Small intestine (tissue), 7 donors: Measurements from ENCODE around the gene EMC1. TPM values are rescaled to one million over a fixed set of nuclear protein-coding genes. Genes with fewer than 3 reads are reported as not detected.
"Not testable (repeated sequence)": the region's sequence is repeated elsewhere in the genome, so short reads cannot be mapped to it uniquely, and the experiment has no call there.

Experiments
- DNase-seq, 2 donors: peaks; one replicate each; pipeline versions ENCODE4 v3.0.0 to v3.0.0-alpha.2; 2013
- FAIRE-seq: peaks from 2 replicates; lab custom pipeline; 2012; peaks lifted over from hg19 to GRCh38; lab: Jason Lieb, UNC
- H3K27ac ChIP-seq, 3 donors: one replicate each; pipeline ENCODE4 v1.5.1; 2013; ENCODE audit warnings: low read length in 2 of 3, mild to moderate bottlenecking in 2 of 3, control low read depth in 1 of 3, inconsistent platforms in 1 of 3, low read depth in 1 of 3, moderate library complexity in 1 of 3
- H3K27me3 ChIP-seq, 3 donors: one replicate each; pipeline ENCODE4 v1.6.1; 2013; ENCODE audit warnings: low read length in 3 of 3, inconsistent platforms in 1 of 3; ENCODE audit not compliant: control insufficient read depth in 3 of 3, insufficient read depth in 3 of 3
- H3K36me3 ChIP-seq, 3 donors: one replicate each; pipeline ENCODE4 v1.6.1; 2013; ENCODE audit warnings: low read length in 3 of 3, inconsistent platforms in 1 of 3, low read depth in 1 of 3, mild to moderate bottlenecking in 1 of 3, moderate library complexity in 1 of 3; ENCODE audit not compliant: control insufficient read depth in 3 of 3, insufficient read depth in 2 of 3
- H3K4me1 ChIP-seq, 3 donors: one replicate each; pipeline ENCODE4 v1.6.1; 2013; ENCODE audit warnings: low read length in 2 of 3, inconsistent platforms in 1 of 3, low read depth in 1 of 3, mild to moderate bottlenecking in 1 of 3, moderate library complexity in 1 of 3; ENCODE audit not compliant: control insufficient read depth in 3 of 3, insufficient read depth in 2 of 3
- H3K4me3 ChIP-seq, 3 donors: one replicate each; pipeline ENCODE4 v1.5.1; 2013; ENCODE audit warnings: low read length in 3 of 3, control low read depth in 1 of 3, inconsistent platforms in 1 of 3, low read depth in 1 of 3, mild to moderate bottlenecking in 1 of 3, moderate library complexity in 1 of 3
- H3K9me3 ChIP-seq, 2 donors: one replicate each; pipeline ENCODE4 v1.6.1; 2013; ENCODE audit warnings: low read depth in 1 of 2, low read length in 1 of 2; ENCODE audit not compliant: control insufficient read depth in 2 of 2, insufficient read depth in 1 of 2
- WGBS, 3 donors: extraction: QIAGEN DNeasy Blood & Tissue Kit; methylation state at CpG; one replicate each; pipeline ENCODE4 v1.1.7; 2013; 5-methylcytosine and 5-hydroxymethylcytosine counted together
- polyA plus RNA-seq, 4 donors: library from polyadenylated mRNA; stranded (reverse) in 3 of 4; unstranded in 1 of 4; fragments of 200-250 nt in 3 of 4; fragments of 120-200 nt in 1 of 4; gene quantifications; one replicate each; pipeline versions ENCODE4 v1.2.1 to v1.2.3, GENCODE V29; 2013
- donor health status: healthy with polysubstance abuse.
- donor health status: control.
- donor health status: control.
- donor health status: Bipolar disorder and iron deficiency.
- donor health status: healthy.

Gene EMC1
- polyA plus RNA-seq, 4 donors: 4.2 to 33.4 (median 12.5) TPM

GRCh38 chr1:19219451-19219850, 31.9 kb downstream of the EMC1 start:
- WGBS, 3 donors: 86 to 91% (median 90%) methylated on average over 7 of the region's 7 CpGs
- H3K36me3 ChIP-seq: peaks cover 16 to 59% (median 18%) of the 10 kb centered on the region in 3 donors
- FAIRE-seq (no peak), DNase-seq (no peak)
- no peak overlapping the region for H3K4me3 ChIP-seq
- H3K27me3 ChIP-seq: no peaks in the 10 kb centered on the region
- H3K4me1 ChIP-seq: no peaks in the 10 kb centered on the region
- no peak overlapping the region for H3K27ac ChIP-seq
- H3K9me3 ChIP-seq: no peaks in the 10 kb centered on the region

GRCh38 chr1:19216585-19216984, 34.7 kb downstream of the EMC1 start:
- not testable (repeated sequence) for H3K27me3 ChIP-seq, H3K4me1 ChIP-seq, FAIRE-seq, H3K4me3 ChIP-seq, H3K27ac ChIP-seq, DNase-seq, H3K9me3 ChIP-seq
- WGBS, 3 donors: 93 to 98% (median 95%) methylated on average over 4 of the region's 4 CpGs
- peaks cover 11 to 35% (median 15%) of the 10 kb centered on the region in 3 donors for H3K36me3 ChIP-seq

- Histone ChIP-seq H3K36me3 (peaks cover 3 to 14% (median 4%) of the 10 kb centered on the region in 3 donors), H3K4me1 (peaks cover 0 to 11% (median 2%) of the 10 kb centered on the region in 3 donors), H3K4me3 (no peak overlapping the region), H3K27ac (no peak overlapping the region), H3K9me3 (no peaks in the 10 kb centered on the region), H3K27me3 (no peaks in the 10 kb centered on the region)
- WGBS, 3 donors: 97 to 100% (median 100%) methylated on average over 1 of the region's 1 CpG
- DNase-seq (no peak), FAIRE-seq (no peak)
These were observed 37.7 kb downstream of the EMC1 start for GRCh38 chr1:19213580-19213979.

DNA sequence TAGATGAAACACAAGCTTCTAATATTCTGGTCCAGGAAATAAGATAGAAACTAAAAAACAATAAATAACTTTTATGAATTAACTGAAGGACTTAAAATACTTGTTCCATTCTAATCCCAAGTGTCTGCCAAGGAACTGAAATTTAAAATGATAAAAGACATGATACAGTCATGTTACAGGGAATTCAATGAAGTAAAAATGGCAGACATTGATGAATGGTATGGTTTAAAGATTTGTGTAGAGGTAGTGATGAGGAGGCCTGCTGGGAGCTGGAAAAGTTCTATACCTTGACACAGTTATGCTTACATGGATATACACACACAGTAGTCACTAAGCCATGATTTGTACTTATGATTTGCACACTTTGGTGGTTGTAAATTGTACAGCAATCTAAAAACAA, 39.2 kb downstream of the EMC1 start:
- Histone ChIP-seq H3K27ac (no peak overlapping the region), H3K4me3 (no peak overlapping the region), H3K4me1 (peaks cover 2 to 11% (median 3%) of the 10 kb centered on the region in 3 donors), H3K36me3 (peaks cover 0 to 14% (median 2%) of the 10 kb centered on the region in 3 donors), H3K27me3 (no peaks in the 10 kb centered on the region), H3K9me3 (no peaks in the 10 kb centered on the region)
- FAIRE-seq (no peak), DNase-seq (no peak)

- peak in 1 of 2 donors; percentile 30 for DNase-seq
- 11 to 15% (median 15%) methylated on average over 12 of the region's 12 CpGs for WGBS, 3 donors
- H3K27me3 ChIP-seq: no peaks in the 10 kb centered on the region
- peaks cover 0 to 9% (median 2%) of the 10 kb centered on the region in 3 donors for H3K36me3 ChIP-seq
- peak overlapping the region in 2 of 3 donors; percentile 64 to 96 for H3K4me3 ChIP-seq
- peaks cover 3 to 11% (median 6%) of the 10 kb centered on the region in 3 donors for H3K4me1 ChIP-seq
- peak overlapping the region; percentile 86 to 96 (median 91) for H3K27ac ChIP-seq
- H3K9me3 ChIP-seq: no peaks in the 10 kb centered on the region
- FAIRE-seq: no peak
These were observed 40.4 kb downstream of the EMC1 start for GRCh38 chr1:19210772-19211549.

GRCh38 chr1:19209990-19210771, 41.1 kb downstream of the EMC1 start, which contains the start of gene UBR4:
Gene UBR4, minus strand, starts transcription at chr1:19210266. Its CDS starts 18 bp downstream, at chr1:19210248.
- H3K4me3 ChIP-seq: peak within 1 kb of the TSS; percentile 64 to 96 (median 85)
- 0 to 1% (median 0%) methylated on average over 47 to 80 of the region's 80 CpGs for WGBS, 3 donors
- H3K9me3 ChIP-seq: no peaks in the 10 kb centered on the region
- DNase-seq (peak; percentile 99), FAIRE-seq (no peak)
- peaks cover 3 to 11% (median 6%) of the 10 kb centered on the region in 3 donors for H3K4me1 ChIP-seq
- H3K27ac ChIP-seq: peak within 1 kb of the TSS; percentile 86 to 96 (median 95)
- H3K27me3 ChIP-seq: no peaks in the 10 kb centered on the region
- H3K36me3 ChIP-seq: peaks cover 0 to 6% (median 2%) of the 10 kb centered on the region in 3 donors

- H3K9me3 ChIP-seq: no peaks in the 10 kb centered on the region
- H3K27ac ChIP-seq: peak overlapping the region; percentile 86 to 96 (median 95)
- peaks cover 0 to 2% (median 0%) of the 10 kb centered on the region in 3 donors for H3K36me3 ChIP-seq
- FAIRE-seq (no peak), DNase-seq (peak; percentile 43 to 68)
- peaks cover 6 to 11% (median 10%) of the 10 kb centered on the region in 3 donors for H3K4me1 ChIP-seq
- peak overlapping the region; percentile 64 to 96 (median 85) for H3K4me3 ChIP-seq
- H3K27me3 ChIP-seq: no peaks in the 10 kb centered on the region
- 0% methylated on average over 26 to 28 of the region's 28 CpGs for WGBS, 3 donors
These were observed 41.8 kb downstream of the EMC1 start for GRCh38 chr1:19209439-19209989.
